Hippocampal formation (tissue), 2 donors: ENCODE data around the gene MORC2.

ENCODE experiments used
- DNase-seq, 2 donors: peaks; one replicate each; lab custom pipeline; 2025; lab: John Stamatoyannopoulos, UW

The MORC2 gene

DNA sequence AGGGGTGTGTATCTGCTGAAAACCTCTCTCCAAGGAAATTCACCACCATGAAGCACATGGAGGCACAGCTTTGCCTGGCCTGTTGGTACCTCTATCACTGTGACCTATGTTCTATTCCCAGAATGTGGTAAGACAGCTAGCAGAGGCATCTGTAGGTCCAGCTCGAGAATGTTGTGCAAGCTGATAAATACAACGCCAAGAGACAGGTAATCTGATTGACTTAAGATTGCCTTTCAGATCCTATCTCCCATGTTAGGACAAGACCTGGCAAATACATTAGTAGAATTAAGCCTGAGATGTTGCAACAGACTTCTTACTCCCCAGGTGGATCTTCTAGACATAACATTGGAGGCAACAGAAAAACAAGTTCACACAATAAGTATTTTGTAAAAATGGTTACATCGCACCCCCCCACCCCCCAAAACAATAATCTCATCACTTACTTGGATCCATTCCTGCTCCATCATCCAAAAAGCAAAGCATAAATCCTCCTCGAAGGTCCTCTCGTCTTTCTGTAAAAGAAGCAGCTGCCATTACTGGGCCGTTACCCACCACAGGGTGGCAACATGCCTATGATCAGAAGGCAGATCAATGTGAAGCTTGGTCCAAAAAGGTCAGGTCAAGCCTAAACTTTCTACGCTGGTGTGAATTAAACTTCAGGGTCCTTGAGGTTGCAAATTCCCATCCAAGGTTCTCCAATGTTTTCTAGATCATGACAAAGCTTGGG, 18.5 kb downstream of the MORC2 start:
- no peak for DNase-seq

DNA sequence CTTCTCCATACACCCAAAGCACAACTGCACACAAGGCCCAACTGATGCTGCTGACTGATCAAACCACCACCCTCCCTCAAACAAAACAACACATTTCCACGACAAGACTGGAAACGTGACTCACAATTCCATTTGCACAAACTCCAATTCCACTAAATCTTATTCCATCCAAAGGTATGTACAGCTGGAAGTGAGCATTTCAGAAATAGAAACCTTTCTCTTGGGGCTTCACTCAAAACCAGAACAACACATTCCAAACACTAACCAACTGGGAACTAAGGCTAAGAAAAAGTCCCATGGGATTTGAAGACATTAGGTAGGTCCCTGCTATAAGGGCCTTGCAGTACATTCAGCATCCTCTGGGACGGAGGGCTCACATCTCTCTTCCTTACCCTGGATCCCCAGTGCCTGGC, 19.6 kb downstream of the MORC2 start:
- no peak for DNase-seq

DNA sequence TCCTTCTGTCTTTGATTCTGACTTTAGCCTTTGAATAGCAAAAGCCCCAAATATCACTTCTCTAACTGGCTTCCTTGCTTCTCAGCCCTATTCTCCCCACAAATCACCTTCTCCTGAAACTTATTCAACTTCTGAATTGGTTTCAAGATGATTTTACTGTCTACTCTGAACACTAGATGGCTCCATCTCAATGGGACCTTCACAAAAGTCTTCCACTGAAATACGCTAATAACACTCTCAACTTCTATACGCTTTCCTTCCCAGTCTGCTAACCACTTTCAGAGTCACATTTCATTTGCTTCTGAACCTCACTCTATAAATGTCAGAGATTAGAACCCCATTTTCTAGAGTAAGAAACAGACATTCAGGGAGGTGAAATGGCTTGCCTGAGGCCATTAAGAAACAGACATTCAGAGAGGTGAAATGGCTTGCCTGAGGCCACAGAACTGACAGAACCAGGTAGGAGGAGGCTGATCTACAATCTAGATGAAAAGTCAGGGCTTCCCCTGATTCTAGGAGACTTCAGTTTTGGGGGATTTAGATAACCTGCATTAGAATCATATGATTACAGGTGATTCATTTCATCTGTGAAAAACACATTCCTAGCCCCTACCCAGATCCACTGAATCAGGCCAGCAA, 20.6 kb downstream of the MORC2 start:
- DNase-seq, result peak in 1 of 2 donors; percentile 76

DNA sequence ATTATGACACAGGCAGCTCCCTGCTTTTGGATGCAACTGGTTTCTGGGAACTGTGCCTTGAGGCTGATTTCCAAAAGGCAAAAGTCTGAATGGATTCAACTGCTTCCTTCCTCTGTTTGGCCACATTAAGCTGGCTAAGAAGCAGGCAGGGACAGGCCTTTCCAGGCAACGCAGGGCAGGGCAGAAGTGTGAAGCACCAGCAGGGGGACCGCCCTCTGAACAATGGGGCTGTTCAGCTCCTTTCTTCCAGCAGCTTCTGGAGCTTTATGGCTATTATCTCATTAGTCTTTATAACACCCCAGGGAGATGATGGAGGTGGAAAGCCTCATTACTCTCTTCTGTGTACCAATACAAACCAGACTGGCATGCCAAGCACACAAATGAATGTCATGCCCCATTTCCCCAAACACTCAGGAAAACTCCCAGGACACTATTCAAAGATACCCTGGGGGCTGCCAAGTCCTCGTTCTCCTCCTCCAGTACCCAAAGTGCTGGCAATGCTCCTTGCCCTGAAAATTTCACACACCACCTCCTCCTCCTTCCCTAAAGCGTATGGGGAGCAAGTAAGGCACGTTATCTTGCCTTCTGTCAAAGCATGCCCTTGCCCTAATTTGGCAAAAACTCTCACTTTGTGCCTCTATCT, 21.3 kb downstream of the MORC2 start:
- peak; percentile 60 to 70 for DNase-seq

DNA sequence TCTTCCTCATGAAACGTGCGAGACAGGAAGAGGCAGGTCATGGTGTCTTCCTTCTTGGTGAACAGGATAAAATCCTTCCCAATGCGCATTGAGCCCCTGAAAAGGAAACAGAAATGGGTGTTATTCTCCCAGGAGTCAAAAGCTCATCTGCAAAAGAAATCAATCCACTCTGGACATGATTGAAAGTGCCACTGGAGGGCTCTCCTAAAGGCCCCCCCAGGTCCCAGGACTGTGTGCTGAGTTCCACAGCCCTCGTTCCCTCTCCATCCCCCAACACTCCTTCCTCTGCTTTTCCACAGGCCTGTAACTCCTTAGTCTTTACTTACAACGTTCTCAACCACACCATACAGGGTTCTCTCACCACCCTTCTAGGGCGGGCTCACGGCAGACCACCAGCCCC, 22.2 kb downstream of the MORC2 start:
- DNase-seq, result no peak

DNA sequence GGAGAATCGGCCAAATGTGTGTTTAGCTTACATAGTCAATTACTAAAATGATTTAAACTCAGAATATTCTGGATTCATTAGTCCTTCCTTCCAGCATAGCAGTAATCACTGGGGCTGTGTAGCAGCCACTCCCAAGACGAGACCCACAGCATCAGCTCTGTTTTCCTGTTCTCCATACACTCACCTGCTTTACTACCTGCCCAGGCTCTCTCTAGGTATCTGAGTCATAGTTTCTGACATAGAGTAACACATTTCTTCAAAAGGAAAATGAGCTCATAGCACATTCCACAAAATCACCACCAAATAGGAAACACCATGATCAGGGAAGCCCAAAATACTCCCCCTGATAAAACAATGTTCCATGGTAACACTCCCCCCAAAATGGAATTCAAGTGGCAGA, 22.9 kb downstream of the MORC2 start:
- DNase-seq, result no peak

DNA sequence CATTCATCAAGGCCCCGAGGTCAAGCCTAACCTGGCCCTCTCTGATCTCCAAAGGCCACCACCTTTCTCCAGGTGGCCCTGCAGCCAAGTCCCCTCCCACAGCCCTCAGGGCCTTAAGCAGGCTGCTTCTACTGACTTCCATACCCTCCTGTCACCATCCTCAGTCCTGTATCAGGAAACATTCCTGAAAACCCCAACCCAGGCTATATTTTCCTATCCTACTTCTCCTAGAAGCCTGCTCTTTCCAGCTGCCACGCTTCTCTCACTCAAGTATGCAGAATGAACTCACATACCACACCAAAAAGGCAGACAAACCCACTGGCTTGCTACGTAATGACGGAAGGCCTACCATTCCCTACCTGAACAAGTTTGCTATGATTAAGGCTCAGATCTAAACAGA, 23.6 kb downstream of the MORC2 start:
- no peak for DNase-seq

DNA sequence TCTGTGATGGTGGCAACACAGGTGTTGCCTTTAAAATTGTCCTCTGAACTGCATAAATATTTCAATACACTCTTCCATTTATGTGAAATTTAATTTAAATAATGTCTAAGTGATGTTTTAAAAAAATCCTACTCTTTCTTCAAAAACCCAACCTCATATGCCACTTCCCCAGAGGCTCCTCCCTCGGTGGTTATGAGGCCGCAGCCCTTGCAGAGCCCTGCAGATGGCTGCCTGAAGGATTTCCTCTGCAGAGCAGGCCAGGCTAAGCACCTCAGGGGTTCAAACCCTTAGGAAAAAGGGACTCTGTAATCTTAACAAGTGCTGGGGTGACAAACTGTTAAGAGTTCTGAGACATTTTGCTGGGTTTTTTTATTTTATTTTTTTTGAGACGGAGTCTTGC, 25.2 kb downstream of the MORC2 start:
- DNase-seq, result no peak

DNA sequence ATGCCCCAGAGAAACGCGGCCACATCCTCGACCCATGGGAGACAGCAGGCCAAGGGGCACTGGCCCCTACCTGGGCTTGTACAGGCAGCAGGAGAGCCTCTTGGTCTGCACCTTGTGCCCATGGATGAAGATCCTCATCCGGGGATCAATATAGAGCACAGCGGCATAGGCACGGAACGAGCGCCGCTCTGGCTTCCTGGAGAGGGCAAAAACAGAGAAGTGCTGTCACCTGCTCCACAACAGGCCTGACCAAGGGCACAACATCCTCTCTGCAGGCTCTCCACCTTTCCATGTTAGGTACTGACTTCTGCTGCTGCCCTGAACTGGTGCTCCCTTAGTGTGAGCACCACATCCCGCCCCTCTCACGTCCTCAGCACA, 27.2 kb downstream of the MORC2 start:
- DNase-seq, result no peak

DNA sequence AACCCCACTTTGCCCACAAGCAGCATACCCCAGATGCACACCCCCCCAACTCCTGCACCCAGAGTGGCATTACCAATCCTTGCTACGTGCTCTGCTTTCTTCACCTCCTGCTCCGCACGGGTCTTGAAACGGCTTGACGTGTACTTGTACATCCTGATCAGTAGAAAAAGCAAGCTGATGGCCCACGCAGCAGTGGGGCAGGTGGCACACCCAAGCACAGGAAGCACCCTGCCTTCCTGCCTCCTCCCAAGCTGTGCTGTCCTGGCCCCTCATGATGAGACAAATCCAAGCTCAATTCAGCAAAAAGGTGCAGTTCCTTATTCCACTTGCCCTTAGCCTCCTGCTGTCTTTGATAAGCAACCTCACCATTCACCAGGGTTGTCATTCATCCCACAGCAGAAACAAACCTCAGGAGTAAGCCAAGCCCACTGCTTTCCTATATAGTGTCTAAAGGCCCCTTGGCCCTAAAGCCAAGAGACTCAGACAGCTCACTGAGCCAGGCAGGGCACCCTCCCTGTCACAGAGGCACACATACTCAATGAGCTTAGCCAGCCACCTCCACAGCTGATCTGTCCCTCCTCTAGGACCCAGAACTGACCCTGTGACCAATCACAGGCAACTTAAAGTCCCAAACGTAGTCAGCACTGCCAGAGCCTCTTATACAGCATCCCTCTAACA, 27.8 kb downstream of the MORC2 start:
- DNase-seq, result no peak

DNA sequence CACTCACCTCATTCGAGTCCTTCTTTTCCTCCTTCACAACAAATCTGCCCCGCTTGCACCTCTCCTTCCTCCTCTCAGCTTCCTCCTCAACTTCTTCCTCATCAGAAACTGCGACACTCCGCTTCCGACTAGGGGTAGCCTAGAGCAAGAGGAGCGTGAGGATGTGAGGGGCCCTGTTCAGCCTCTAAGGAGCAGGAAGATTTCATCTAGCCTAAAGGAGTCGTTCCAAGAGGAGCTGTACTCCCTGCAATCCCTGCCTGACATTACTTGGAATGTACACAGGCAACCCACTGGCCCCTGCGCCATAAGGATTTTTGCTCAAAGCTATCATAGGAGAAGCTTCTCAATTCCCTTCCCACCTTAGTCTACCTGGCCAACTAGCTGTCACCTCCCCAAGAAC, 34.5 kb downstream of the MORC2 start:
- no peak for DNase-seq

DNA sequence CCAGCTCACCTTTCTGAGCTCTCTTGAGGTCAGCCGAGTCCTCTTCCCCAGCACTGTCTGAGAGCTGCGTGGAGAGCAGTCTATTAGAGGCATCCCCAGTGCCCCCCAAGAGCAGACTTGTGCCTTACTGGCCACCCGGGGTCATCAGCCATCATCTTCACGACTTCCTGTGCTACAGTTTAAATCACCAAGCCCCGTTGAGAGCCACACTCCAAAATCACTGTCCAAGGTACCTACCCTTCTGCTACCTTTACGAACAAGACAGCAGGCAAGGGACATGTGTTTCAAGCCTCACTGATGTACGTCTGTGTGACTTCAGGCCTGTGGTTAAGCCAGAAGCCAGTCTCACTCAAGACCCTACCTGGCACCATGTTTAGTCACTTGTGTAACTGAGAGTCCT, 35.1 kb downstream of the MORC2 start:
- DNase-seq, result no peak

DNA sequence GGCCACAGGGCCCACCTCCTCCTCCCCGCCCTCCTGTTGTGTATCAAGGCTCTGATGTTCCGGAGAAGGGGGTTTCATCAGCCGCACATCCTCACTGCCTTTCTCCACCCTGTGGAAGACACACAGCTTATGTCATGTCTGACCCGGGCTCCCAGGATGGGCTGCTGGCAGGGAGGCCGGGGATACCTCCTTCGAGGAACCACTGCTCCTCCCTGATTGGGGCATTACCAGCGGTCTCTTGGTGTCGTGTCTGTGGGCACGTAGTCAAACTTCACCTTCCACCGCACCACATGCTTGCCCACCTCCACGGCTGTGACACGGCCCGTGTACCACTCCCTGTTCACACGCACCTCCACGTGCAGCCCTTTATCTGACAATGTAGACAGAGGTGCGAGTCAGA, 35.9 kb downstream of the MORC2 start:
- DNase-seq, result no peak

DNA sequence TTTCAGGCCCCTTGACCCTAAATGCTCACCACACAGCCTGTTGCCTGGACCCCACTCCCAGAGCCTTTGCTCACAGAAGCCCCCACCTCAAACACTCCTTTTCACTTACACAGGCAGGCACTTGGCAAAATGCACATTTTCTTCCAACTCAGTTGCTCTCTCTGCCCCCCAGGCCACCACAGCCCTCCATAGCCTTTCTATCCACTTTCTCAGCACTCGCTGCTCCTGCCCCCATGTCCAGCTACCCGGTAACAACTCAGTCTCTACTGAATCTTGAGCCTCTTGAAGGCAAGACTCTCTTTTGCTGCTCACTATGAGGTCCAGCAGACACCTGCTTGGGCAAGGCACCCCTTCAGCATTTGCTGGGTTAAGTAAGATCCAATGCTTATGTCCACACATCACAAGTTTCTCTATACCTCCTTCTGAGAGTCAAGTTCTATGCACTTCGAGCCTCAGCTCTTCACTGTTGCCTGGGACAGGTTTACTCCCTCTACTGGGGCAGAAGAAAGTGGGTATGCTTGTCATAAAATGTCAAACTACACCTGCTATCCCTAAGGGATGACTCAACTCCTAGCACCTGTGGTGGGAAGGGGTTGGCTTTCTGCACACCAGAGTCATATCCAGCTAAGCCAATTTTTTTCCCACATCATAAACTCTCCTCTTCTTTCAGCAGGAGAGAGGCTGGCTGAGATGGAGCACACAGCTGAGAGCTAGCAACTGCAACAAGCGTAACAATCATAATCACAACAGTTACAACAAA, 36.9 kb downstream of the MORC2 start:
- DNase-seq, result no peak

DNA sequence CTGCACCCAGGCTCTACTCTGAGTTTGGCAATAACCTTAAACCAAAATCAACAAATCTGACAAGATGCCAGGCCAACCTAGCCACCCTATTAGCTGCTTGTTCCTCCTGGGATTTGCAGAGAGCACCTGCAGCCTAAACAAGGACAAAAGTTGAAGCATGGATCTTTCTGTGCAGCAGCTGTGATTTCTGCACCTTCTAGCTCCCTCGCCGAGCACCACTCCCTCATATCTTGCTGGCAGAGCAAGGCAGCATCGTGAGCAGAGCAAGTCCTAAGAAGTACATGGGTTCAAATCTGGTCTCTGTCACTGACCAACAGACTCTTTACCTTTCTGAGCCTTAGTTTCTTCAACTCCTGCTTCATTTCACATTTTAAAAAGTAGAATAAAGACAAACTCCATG, 38.3 kb downstream of the MORC2 start:
- no peak for DNase-seq

DNA sequence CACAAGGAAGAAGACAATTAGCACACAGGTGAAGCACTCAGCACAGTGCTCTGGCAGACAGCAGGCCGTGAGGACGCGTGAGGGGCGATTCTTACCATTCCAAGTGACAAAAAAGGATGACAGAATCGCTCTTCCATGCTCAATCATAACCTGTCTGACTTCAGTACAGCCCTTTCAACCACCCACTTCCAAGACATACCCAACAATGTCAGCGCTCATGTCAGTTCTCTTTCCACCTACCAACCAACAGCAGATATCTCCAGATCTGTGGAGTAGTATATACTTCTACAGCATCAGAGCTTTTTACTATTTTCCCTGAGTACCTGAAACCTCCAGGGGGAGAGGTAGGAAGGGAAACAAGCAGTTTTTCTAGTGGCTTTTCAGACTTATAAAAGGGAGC, 40.2 kb downstream of the MORC2 start:
- no peak for DNase-seq

DNA sequence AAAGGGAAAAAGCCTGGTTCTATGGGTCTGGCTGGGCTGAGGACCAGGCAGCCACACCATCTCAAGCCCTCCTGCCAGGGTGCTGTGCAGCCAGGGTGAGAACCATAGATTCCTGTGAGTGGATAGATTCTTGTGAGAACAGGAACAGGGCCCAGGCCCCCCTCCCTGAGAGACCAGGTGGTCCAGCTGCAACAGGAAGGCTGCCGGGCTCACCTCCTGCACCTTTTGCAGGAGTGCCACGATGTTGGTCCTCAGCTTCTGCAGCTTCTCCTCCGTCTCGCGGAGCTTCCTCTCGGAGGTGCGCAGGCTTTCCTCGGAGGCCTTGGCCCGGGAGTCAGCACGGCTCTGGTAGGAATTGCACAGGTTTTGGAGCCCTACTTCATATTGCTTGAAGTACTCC, 40.8 kb downstream of the MORC2 start:
- no peak for DNase-seq

DNA sequence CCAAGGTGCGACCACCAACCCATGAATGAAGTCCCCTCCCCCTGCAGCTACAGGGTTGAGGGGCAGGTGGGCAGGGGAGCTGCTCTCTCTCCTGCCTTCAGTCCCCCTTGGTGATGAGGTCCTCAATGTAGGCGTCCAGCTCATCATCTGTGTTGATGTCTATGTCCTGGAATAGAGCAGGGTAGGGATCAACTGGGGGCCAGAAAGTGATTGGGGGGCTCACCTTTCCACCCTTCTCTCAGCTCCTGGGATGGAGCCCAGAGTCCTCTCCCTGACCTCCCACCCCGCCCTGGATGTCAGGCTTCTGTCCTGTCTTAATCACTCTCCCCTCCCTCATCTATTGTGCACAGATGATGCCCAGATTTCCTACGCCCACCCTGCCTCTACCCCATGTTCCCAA, 41.9 kb downstream of the MORC2 start:
- no peak for DNase-seq

DNA sequence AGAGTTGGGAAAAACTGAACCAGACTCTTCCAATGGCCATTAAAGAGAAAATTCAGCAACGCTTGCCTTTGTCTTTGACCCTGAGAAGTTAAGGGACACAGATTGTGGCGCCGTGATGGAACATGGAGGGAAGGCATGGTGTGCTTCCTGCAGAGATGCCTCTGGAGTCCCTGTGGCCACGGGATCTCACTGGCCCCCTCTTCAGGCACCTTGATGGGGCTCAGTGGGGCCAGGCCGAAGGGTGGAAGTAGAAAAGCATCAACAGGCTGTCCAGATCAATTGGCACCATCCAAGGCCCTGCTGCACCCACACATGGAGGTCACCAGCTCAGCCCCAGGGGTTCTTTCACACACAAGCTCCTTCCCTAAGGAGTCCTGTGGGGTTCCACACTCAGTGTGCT, 42.9 kb downstream of the MORC2 start:
- no peak for DNase-seq

DNA sequence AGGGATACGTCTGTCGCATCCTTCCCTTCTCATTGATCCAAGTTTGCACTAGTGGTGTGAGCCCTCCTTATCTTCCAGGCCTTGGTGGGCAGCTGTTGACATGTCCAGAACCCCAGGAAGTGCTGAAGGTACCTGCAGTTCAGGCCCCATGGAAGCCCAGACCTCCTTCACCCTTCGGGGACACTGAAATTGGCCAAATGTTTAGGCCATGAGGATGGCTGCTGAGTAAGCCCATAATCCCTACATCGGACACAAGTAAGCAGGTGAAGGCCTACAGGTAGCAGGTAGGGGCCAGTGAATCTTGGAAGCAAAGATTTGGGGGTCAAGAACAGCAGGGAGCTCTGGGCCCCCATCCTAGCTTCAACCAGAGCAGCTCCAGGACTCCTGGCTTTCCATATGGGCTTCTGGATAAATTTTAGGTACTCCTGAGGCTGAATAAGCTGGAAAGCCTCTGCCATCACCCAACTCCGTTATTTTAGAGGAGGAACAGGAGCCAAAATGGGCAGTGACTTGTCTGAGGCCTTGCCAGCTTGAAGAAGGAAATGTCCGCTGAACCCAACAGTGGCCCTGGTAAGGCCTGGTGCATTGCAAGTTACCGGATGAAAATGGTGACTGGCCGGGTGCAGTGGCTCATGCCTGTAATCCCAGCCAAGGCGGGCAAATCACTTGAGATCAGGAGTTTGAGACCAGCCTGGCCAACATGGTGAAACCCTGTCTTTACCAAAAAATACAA, 45.2 kb downstream of the MORC2 start:
- no peak for DNase-seq

DNA sequence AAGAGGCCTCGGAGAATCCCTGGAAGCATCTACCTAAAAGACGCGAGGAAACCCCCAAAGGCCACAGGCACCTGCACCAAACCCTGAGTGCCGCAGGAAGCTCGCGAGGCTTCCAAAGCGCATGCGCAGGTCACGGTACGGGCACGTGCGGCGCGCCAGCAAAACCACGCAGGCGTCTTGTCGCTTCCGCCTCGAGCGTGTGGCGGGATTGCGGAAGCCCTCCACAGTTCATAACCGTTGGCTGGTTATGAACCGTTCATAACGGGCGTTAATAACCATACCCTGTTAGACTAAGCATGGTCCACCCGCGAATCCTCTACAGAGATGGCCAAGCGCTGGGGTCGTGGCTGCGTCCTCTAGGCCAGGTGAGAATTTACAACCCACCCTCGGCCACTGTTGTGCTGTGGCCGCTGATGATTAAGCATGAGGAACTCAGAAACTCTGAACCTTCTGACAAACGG, 46.4 kb downstream of the MORC2 start:
- peak in 1 of 2 donors; percentile 24 for DNase-seq
